Neuron (in vitro differentiated cells): ENCODE data around the gene CEP170B.
"Not testable (repeated sequence)": the region's sequence is repeated elsewhere in the genome, so short reads cannot be mapped to it uniquely, and the experiment has no call there.

Experiments used
- H2AFZ ChIP-seq: one replicate; pipeline ENCODE4 v1.6.1; 2013; ENCODE audit warnings: low read depth, mild to moderate bottlenecking, inconsistent platforms, low read length, moderate library complexity
- H3K27me3 ChIP-seq: one replicate; pipeline ENCODE4 v1.6.1; 2013; ENCODE audit warnings: low read length; ENCODE audit not compliant: insufficient read depth
- H3K36me3 ChIP-seq: one replicate; pipeline ENCODE4 v1.6.1; 2013; ENCODE audit warnings: low read length; ENCODE audit not compliant: insufficient read depth
- H3K4me1 ChIP-seq: one replicate; pipeline ENCODE4 v1.6.1; 2013; ENCODE audit warnings: low read length; ENCODE audit not compliant: insufficient read depth
- H3K4me3 ChIP-seq: 2 replicates; pipeline ENCODE4 v1.5.1; 2013; ENCODE audit warnings: mild to moderate bottlenecking, low read length, moderate library complexity
- H3K9me3 ChIP-seq: one replicate; pipeline ENCODE4 v1.6.1; 2013; ENCODE audit warnings: low read length

CEP170B gene

GRCh38 chr14:104937694-104938365 is 72.8 kb downstream of the CEP170B start:
- Histone ChIP-seq H3K27me3 (peaks cover 33% of the 10 kb centered on the region), H2AFZ (no peak overlapping the region), H3K4me1 (no peaks in the 10 kb centered on the region), H3K4me3 (no peak overlapping the region), H3K9me3 (no peaks in the 10 kb centered on the region), H3K36me3 (no peaks in the 10 kb centered on the region)

GRCh38 chr14:104938436-104938835 is 73.4 kb downstream of the CEP170B start:
- Histone ChIP-seq H3K4me1 (no peaks in the 10 kb centered on the region), H3K4me3 (no peak overlapping the region), H3K9me3 (no peaks in the 10 kb centered on the region), H3K27me3 (peaks cover 33% of the 10 kb centered on the region), H3K36me3 (no peaks in the 10 kb centered on the region), H2AFZ (no peak overlapping the region)

GRCh38 chr14:104938960-104939359 is 73.9 kb downstream of the CEP170B start:
- H3K4me3 ChIP-seq = no peak overlapping the region
- H3K9me3 ChIP-seq = no peaks in the 10 kb centered on the region
- H3K4me1 ChIP-seq = no peaks in the 10 kb centered on the region
- H3K27me3 ChIP-seq = peaks cover 33% of the 10 kb centered on the region
- no peaks in the 10 kb centered on the region for H3K36me3 ChIP-seq
- H2AFZ ChIP-seq = no peak overlapping the region

- Histone ChIP-seq H3K36me3 (no peaks in the 10 kb centered on the region), H2AFZ (no peak overlapping the region), H3K4me3 (no peak overlapping the region), H3K4me1 (no peaks in the 10 kb centered on the region), H3K9me3 (no peaks in the 10 kb centered on the region), H3K27me3 (peaks cover 24% of the 10 kb centered on the region)
These were observed 74.8 kb downstream of the CEP170B start for GRCh38 chr14:104939666-104940410.

- H3K9me3 ChIP-seq = no peaks in the 10 kb centered on the region
- peaks cover 17% of the 10 kb centered on the region for H3K27me3 ChIP-seq
- no peaks in the 10 kb centered on the region for H3K4me1 ChIP-seq
- H3K4me3 ChIP-seq = no peak overlapping the region
- H3K36me3 ChIP-seq = no peaks in the 10 kb centered on the region
- no peak overlapping the region for H2AFZ ChIP-seq
These were observed 75.6 kb downstream of the CEP170B start for GRCh38 chr14:104940526-104941150.

- Histone ChIP-seq H3K4me1 (no peaks in the 10 kb centered on the region), H3K9me3 (no peaks in the 10 kb centered on the region), H3K4me3 (no peak overlapping the region), H2AFZ (no peak overlapping the region), H3K36me3 (no peaks in the 10 kb centered on the region), H3K27me3 (peaks cover 12% of the 10 kb centered on the region)
These were observed 76.7 kb downstream of the CEP170B start for GRCh38 chr14:104941508-104942365.

GRCh38 chr14:104942586-104942985 is 77.5 kb downstream of the CEP170B start:
- no peaks in the 10 kb centered on the region for H3K36me3 ChIP-seq
- no peaks in the 10 kb centered on the region for H3K9me3 ChIP-seq
- H2AFZ ChIP-seq = no peak overlapping the region
- H3K4me1 ChIP-seq = no peaks in the 10 kb centered on the region
- no peak overlapping the region for H3K4me3 ChIP-seq
- H3K27me3 ChIP-seq = peaks cover 5% of the 10 kb centered on the region

- H3K9me3 ChIP-seq, H2AFZ ChIP-seq, H3K36me3 ChIP-seq: not testable (repeated sequence)
These were observed 78.3 kb downstream of the CEP170B start for GRCh38 chr14:104943216-104944015.

GRCh38 chr14:104944016-104944308 is 78.9 kb downstream of the CEP170B start:
- not testable (repeated sequence) for H3K4me1 ChIP-seq, H3K36me3 ChIP-seq, H3K9me3 ChIP-seq, H3K4me3 ChIP-seq, H3K27me3 ChIP-seq, H2AFZ ChIP-seq

More at GRCh38 chr14:104943216-104944015, 78.3 kb downstream of the CEP170B start:
- not testable (repeated sequence) for H3K4me3 ChIP-seq, H3K27me3 ChIP-seq, H3K4me1 ChIP-seq

GRCh38 chr14:104944436-104945205 is 79.6 kb downstream of the CEP170B start:
- H3K4me1 ChIP-seq, H2AFZ ChIP-seq, H3K4me3 ChIP-seq, H3K36me3 ChIP-seq, H3K9me3 ChIP-seq, H3K27me3 ChIP-seq: not testable (repeated sequence)

- H3K9me3 ChIP-seq, H2AFZ ChIP-seq, H3K4me1 ChIP-seq, H3K4me3 ChIP-seq, H3K36me3 ChIP-seq, H3K27me3 ChIP-seq: not testable (repeated sequence)
These were observed 80.2 kb downstream of the CEP170B start for GRCh38 chr14:104945266-104945665.
